Stimulated activated CD4-positive, alpha-beta T cell treated with anti-CD3 and anti-CD28 coated beads, Interleukin-4, amount 100 ng/mL, for 1 hour (primary cell): ENCODE measurements around the gene HCK.

Experiments used
- DNase-seq: peaks from one replicate; pipeline ENCODE4 v3.0.0-alpha.2; 2020

HCK gene

GRCh38 chr20:32132911-32133549 is 81.0 kb downstream of the HCK start:
- DNase-seq = no peak

- DNase-seq = no peak
Observed at GRCh38 chr20:32134026-32134425, 82.0 kb downstream of the HCK start.

GRCh38 chr20:32135983-32136515 is 84.0 kb downstream of the HCK start:
- no peak for DNase-seq

GRCh38 chr20:32138921-32139320 is 86.9 kb downstream of the HCK start:
- no peak for DNase-seq

- DNase-seq = no peak
Observed at GRCh38 chr20:32139947-32140346, 87.9 kb downstream of the HCK start.

GRCh38 chr20:32140603-32141002 is 88.6 kb downstream of the HCK start:
- DNase-seq = no peak

- DNase-seq = no peak
Observed at GRCh38 chr20:32141465-32141980, 89.5 kb downstream of the HCK start.

- no peak for DNase-seq
Observed at GRCh38 chr20:32142088-32142487, 90.0 kb downstream of the HCK start.

- no peak for DNase-seq
Observed at GRCh38 chr20:32142991-32143390, 90.9 kb downstream of the HCK start.

GRCh38 chr20:32144898-32145662 is 93.0 kb downstream of the HCK start:
- DNase-seq = no peak

- no peak for DNase-seq
Observed at GRCh38 chr20:32149566-32150170, 97.6 kb downstream of the HCK start.

- no peak for DNase-seq
Observed at GRCh38 chr20:32150291-32150848, 98.3 kb downstream of the HCK start.
